ENCODE results near the gene PRKAR2B. TPM values are rescaled to one million over a fixed set of nuclear protein-coding genes. Genes with fewer than 3 reads are reported as not detected.

PRKAR2B gene
- total RNA-seq, 1 donor from 2014 or later: 7.8 TPM

DNA sequence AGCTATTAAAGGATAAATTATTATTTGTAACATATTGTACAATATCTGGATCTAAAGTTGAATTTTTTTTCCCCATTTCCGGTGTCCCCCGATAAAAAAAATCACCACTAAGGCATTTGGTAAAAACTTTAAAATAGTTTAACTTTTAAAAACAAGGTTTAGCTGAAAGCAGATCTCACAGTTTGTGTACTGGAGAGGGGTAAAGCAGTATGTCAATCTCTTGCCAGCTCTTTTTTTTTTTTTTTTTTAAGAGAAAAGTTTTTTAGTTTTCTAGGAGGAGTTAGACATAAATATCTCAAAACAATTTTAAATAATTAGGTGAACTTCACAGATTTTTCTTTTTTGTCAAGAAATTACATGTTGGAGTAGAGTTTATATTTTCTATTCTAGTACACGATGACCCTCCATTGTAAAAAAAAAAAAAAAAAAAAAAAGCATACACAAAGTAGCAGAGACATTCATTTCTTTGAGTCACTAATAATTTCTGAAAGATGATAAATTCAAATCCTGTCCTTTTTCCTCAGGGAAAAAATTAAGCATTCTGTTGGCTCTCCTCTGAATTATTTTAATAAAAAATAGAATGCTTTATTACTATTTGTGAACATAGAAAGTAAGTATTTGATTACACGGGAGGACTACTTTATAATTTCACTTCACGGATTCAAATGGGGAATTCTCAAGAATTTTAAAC is 122.4 kb downstream of the PRKAR2B start:
- Mint-ChIP-seq H3K4me3 (peak overlapping the region; percentile 97), H3K27ac (peak overlapping the region; percentile 100), H3K36me3 (no peaks in the 10 kb centered on the region), H3K27me3 (ENCODE audit: low read depth) (no peaks in the 10 kb centered on the region), H3K9me3 (no peaks in the 10 kb centered on the region), H3K4me1 (peaks cover 25% of the 10 kb centered on the region)
- TF ChIP-seq, protein P1, sequence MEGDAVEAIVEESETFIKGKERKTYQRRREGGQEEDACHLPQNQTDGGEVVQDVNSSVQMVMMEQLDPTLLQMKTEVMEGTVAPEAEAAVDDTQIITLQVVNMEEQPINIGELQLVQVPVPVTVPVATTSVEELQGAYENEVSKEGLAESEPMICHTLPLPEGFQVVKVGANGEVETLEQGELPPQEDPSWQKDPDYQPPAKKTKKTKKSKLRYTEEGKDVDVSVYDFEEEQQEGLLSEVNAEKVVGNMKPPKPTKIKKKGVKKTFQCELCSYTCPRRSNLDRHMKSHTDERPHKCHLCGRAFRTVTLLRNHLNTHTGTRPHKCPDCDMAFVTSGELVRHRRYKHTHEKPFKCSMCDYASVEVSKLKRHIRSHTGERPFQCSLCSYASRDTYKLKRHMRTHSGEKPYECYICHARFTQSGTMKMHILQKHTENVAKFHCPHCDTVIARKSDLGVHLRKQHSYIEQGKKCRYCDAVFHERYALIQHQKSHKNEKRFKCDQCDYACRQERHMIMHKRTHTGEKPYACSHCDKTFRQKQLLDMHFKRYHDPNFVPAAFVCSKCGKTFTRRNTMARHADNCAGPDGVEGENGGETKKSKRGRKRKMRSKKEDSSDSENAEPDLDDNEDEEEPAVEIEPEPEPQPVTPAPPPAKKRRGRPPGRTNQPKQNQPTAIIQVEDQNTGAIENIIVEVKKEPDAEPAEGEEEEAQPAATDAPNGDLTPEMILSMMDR (IDR thresholded peaks at IDR 0.05; ENCODE audit: unreplicated experiment): no peak
- DNase-seq (ENCODE audit: low spot score in 2 of 2, unreplicated experiment in 2 of 2): no peak

DNA sequence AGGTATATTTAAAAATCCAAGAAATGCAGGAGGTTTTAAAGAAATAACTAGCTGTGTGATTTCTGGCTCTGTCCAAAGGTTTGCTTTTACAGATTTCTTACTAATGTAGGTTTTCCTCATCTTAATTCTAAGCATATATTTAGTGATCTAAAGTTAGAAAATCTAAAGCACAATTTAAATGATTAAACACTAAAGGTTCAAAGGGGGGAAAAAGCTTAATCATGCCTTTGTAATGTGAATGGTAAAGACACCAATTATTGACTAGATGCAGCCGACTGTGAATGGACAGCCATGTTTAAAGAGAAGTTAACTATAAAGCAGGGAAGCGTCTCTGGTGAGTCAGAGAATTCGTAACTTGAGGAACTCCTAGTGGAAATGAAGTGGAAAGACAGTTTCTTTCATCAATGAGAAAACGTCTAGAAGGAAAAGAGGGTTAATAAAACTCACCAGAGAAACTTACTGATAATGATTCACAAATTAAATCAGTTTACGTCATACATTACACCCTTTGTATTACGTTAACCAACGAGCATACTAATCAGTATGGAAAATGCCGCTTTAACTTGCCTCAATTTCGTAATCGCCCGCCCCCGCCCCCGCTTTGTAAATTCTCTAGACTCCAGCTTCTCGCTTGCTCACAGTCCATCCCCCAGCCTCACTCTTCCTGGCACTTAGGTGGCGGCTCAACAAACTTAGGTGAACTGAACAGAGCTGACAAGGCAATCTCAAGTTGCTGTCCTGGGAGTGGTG is 123.2 kb downstream of the PRKAR2B start:
- Mint-ChIP-seq H3K27ac (peak overlapping the region; percentile 100), H3K4me3 (peak overlapping the region; percentile 97), H3K36me3 (no peaks in the 10 kb centered on the region), H3K9me3 (no peaks in the 10 kb centered on the region), H3K4me1 (peaks cover 20% of the 10 kb centered on the region), H3K27me3 (ENCODE audit: low read depth) (no peaks in the 10 kb centered on the region)
- DNase-seq (ENCODE audit: low spot score in 2 of 2, unreplicated experiment in 2 of 2): no peak
- TF ChIP-seq, protein P1 (IDR thresholded peaks at IDR 0.05; ENCODE audit: unreplicated experiment): peak; percentile 49

DNA sequence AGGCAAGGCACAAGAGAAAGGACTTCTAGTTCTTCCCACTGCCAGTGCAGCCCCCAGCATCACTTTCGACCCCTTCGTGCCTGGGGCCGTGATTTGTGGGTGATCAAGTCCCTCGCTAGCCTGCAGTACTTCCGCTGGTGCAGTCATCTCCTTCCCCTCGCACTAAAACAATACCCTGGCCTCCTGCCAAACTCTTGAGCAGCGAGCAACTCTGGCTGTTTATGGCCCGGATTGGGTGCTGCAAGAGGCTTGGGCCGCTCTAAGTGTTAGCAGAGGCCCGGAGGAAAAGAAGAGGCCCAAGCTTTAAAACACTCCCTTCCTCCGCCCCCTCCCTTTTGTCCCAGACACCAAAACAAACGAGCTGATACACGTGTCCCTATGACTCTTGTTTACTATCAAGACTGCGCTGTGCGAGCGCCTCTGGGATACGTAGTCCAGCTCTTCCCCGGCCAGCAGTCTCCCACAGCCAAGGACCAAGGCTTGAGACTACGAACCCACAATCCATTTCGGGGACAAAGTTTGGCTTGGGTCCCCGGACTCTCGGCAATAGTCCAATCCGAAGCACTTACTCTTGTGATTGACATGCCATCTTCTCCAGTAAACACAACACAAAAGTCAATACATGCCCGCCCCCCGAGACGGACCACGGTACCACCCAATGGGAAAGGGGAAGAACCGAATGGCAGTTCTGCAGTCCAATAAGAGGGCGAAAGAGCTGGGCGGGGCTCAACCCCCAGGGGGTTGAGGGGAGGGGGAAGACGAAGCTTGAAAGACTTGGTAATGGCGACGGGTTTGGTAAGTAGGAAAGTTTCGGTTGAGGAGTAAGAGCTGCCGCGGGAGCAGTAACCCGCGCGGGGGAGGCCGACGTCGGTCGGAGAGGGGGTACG is 124.0 kb downstream of the PRKAR2B start, which contains the start of gene HBP1:
Gene HBP1, plus strand, starts transcription at position 771 of the 887 bp plus-strand sequence. CDS start 10,891 bp downstream, outside the sequence.
- no peaks in the 10 kb centered on the region for H3K9me3 Mint-ChIP-seq

DNA sequence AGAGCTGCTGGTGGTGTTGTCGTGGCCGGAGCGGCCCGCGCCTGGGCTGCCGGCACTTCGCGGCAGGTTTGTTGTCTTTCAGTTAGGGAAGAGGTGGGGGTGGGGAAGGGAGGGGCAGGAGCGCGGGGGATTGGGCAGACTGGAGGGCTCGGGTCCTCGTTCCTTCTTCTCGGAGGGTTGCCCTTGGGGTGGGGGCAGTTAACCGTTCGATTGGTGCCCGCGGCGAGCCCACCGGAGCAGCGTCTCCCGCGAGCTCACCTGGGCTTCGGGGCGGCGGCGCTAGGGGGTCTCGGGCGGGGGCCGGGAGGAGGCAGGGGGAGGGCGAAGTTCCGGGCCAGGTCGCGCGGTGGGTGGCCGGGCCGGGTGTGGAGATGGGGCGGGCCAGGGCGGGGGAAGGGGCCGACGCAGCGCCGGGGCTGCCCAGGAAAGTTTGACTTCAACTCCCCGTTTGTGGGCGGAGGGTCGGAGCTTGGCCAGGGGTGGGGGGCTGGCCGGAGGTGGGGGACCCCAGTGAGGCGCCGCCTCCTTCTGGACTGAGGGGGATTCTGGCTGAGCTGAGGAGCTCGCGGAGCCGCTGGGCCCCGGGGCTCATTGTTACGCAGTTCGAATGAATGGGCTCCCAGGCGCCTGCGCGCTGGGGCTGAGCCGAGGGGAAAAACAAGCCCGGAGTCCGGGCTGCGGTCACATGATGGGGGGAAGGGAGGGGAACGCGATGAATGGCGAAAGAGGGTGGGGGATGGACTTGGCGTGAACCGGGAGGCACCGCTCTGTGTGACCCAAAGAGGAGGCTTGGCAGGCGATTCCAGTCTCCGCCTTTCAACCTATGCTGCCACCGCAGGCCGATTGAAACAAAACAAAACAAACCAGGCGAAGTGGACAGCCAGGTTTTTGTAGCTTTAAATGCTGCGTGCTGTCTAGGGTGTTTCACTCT is 124.9 kb downstream of the PRKAR2B start:
- Mint-ChIP-seq H3K27ac (peak overlapping the region; percentile 100), H3K9me3 (no peaks in the 10 kb centered on the region), H3K4me3 (peak overlapping the region; percentile 97), H3K36me3 (no peaks in the 10 kb centered on the region), H3K4me1 (peaks cover 31% of the 10 kb centered on the region), H3K27me3 (ENCODE audit: low read depth) (no peaks in the 10 kb centered on the region)
- DNase-seq (ENCODE audit: low spot score in 2 of 2, unreplicated experiment in 2 of 2): peak; percentile 89 to 93
- TF ChIP-seq, protein P1 (IDR thresholded peaks at IDR 0.05; ENCODE audit: unreplicated experiment): no peak

More for the DNA sequence above, 124.0 kb downstream of the PRKAR2B start, which contains the start of gene HBP1:
- Mint-ChIP-seq H3K4me3 (peak within 1 kb of the TSS; percentile 97), H3K27ac (peak within 1 kb of the TSS; percentile 100), H3K36me3 (no peaks in the 10 kb centered on the region), H3K4me1 (peaks cover 23% of the 10 kb centered on the region), H3K27me3 (ENCODE audit: low read depth) (no peaks in the 10 kb centered on the region)
- DNase-seq (ENCODE audit: low spot score in 2 of 2, unreplicated experiment in 2 of 2): peak; percentile 94 to 97
- TF ChIP-seq, protein P1 (IDR thresholded peaks at IDR 0.05; ENCODE audit: unreplicated experiment): no peak

Data from mesothelial cell of epicardium (in vitro differentiated cells).